HG03558 (cell line): ENCODE results near the gene FYN.
A peak's percentile ranks its signal among the peaks of the same experiment; 100 is the strongest.

Experiments
- ATAC-seq: cut with Tn5 transposase; IDR thresholded peaks from one replicate; pipeline ENCODE4 v1.9.1; 2021; ENCODE audit warnings: moderate number of reproducible peaks; ENCODE audit not compliant: unreplicated experiment; ENCODE audit errors: extremely low read depth

Gene FYN

DNA sequence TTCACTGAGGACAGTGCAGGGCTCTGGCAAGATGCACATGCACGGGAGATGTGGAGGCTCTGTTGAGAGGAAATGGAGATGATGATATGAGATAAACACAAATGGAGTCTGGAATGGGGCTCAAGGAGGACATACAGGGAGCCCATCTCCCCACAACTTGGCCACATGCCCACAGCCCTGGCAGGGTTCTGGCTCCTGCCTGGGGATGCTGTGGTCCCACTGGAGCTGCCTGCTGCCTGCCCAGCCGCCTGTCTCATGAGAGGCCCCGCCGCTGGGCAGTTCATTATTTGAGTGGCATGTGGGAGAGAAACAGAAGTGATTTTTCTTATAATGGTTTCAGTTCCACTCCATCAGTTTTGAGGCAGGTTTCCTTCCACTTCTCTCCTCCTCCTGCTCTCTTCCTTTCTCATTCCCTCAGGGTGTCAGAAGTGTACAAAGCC, 134.0 kb downstream of the FYN start:
- ATAC-seq: no peak

GRCh38 chr6:111738631-111739030, 134.6 kb downstream of the FYN start:
- no peak for ATAC-seq

GRCh38 chr6:111738156-111738555, 135.1 kb downstream of the FYN start:
- ATAC-seq: no peak

GRCh38 chr6:111737065-111737521, 136.2 kb downstream of the FYN start:
- no peak for ATAC-seq

DNA sequence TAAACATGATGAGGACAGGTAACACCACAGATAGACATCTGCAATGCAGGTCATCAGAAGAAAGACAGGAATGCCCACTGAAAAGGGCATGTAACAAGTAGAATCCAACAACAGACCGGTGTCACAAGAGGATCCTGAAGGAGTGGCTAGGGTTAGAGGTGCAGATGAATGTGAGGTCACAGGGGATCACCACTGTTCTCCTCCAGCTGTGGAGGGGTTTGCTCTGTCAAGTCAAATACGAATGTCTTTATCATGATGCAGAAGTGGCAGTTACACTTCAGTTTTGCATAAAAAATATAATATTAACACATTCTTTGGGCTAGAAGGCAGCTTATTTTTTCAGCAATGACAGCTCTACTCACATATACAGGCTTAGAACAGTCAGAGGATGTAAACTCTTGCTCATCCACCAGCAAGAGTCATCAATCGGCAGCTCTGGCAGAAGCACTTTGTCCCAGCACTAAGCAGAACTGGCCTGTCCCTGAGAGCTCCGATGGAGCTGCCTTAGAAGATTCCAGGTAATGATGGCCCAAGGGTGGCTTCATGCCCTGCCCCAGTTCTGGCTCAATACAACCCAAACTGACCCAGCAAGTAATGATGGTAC, 137.1 kb downstream of the FYN start:
- ATAC-seq: no peak

GRCh38 chr6:111734068-111735061, 138.9 kb downstream of the FYN start:
- no peak for ATAC-seq

DNA sequence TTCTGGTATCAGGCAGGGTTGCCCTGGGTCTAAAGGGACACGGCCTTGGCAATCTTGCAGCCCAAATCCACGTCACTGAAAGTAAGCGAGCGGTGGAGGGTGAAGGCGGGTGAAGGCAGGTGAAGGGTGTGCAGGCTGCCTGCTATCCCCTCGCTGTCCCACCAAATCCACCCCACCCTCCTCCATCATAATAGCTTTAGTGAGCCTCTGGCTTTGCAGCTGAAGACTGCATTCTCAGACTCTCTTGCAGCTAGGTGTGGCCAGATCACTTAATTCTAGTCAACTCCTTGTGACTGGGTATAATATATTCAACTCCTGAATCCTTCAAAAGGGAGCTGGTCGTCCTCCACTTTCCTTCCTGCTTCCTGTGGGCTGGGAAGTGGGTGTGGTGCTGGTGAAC, 140.9 kb downstream of the FYN start:
- no peak for ATAC-seq

GRCh38 chr6:111731456-111732195, 141.6 kb downstream of the FYN start:
- ATAC-seq: no peak

- ATAC-seq: no peak
Measured at GRCh38 chr6:111730864-111731263, 142.4 kb downstream of the FYN start.

DNA sequence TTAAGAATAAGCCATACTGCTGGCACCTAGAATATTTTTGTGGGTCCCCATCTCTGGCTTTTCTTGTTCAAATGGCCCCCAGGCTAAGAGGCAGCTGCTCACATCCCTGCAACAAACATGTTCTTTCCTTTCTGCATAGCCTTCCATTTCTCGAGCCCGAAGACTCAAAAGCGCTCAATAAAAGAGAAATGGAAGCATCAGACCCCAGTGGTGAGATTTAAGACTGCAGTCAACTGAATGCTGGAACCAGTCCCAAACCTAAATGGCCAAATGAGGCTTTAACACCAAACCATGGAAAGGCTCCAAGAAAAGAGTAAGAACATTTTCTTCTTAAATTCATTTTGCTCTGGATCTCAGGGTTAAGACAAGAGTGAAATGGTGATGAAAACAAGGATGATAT, 145.4 kb downstream of the FYN start:
- ATAC-seq: no peak

- ATAC-seq: no peak
Measured at GRCh38 chr6:111727041-111727440, 146.2 kb downstream of the FYN start.

- no peak for ATAC-seq
Measured at GRCh38 chr6:111725446-111726112, 147.7 kb downstream of the FYN start.

DNA sequence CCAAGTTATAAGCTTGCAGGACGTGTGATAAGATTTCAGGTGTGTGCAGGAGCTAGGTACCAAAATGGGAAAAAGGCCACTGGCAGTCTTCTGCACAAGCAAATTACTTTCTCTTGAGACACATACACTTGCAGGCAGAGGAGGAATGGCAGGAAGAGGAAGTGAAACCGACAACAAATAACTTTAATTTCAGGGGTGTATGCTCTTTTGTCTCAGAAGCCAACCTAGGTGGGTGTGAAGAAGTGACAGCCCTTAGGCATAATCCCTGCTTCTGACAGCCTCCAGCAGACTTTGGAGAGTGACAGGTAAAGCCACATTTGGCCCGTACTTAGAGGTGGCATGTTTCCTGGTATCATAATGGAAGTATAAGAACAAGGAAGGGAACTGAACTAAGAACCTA, 148.7 kb downstream of the FYN start:
- ATAC-seq: peak; percentile 97

- no peak for ATAC-seq
Measured at GRCh38 chr6:111724039-111724438, 149.2 kb downstream of the FYN start.

DNA sequence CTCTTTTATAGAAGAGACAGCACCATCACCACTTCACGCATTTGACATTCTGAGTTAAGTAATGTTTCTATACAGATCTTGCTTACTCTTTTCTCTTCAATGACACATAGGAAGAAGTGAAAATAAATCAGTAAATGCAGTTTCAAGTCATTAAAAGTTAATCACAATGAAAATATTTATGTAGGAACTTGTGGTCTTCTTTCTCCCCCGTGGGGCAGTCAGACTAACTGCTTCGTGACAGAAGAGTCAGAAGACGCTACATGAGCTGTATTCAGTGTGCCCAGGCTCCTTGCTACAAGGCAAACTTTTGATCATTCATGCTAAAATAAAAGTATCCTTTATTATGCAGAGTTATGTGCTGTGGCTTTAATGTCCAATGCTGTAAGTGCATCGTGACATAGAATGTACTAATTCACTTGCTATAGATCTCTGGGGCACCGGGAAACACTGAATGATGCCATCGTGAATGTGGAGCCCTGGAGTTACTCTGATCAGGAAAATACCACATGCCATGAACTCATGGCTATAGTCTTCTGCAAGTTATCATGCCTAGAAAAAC, 149.8 kb downstream of the FYN start:
- no peak for ATAC-seq

DNA sequence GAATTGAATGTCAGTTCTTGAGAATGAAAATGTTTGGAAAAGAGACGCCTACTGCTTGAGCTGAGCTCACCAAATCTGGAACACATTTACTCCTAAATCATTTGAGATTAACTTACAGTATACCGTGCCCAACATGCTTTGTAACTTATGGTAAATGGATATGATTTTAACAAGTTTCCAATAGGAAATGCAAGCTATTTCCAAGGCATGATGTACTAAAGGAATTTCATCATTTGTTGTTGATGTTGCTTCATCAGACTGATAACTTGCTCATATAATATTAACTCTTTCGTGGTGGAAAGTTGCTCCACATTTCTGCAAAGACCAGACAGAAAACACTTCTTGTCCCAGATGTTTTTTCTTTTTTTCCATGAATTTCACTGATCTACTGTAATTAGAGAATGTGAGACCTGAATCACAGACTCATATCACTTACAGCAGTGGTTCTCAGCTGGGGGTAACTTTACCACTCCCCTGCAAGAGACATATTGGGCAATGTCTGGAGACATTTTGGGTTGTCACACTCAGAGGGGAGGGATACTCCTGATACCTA, 151.0 kb downstream of the FYN start:
- no peak for ATAC-seq

- ATAC-seq: no peak
Measured at GRCh38 chr6:111721753-111722154, 151.5 kb downstream of the FYN start.

DNA sequence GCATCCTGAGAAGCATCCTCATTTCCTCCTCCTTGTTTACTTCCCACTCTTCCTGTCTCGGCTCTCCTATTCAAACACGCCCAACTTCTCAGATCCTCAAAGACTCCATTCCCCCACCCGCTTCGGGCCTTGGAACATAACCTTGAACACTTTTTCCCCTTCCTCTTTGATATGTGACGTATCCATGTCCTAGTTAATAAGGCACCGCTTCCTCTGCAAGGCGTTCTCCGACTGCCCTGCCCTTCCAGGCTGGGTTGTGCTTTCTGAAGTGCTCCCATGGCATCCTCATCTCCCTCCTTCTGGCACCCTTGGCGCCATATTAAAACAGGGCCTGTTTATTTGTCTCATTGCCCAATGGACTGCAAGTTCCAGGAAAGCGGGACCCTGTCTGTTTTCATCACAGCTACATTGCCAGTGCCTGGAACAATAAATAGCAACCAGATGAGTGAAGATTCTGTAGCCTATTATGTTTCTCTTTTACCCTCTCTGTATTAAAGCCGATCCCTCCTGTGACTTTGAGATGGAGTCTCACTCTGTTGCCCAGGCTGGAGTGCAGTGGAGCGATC, 152.2 kb downstream of the FYN start:
- no peak for ATAC-seq

DNA sequence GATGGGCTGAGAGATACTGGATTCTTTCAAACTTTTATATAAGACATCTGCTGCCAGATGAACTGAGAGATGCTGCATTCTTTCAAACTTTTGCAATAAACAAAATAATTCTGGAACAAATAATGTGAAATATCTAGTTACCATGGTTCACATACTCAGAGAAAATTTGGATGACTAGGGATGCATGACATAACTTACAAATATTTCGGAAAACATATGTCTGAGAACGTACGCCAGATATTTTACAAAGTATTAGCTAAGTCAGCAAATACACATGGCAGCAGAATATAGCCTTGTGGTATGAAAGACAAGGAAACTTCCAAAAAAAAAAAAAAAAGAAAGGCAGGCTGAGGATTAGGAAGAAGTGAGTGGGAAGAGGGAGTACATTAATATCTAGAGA, 154.3 kb downstream of the FYN start:
- no peak for ATAC-seq
